ENCODE measurements around the gene CYRIA.

Gene CYRIA

GRCh38 chr2:16657671-16658070, 8.0 kb downstream of the CYRIA start:
- Histone ChIP-seq H3K4me1 (peaks cover 83 to 99% (median 95%) of the 10 kb centered on the region in 10 experiments), H3K27me3 (no peaks in the 10 kb centered on the region), H4K20me1 (peaks cover 0 to 50% (median 0%) of the 10 kb centered on the region in 11 experiments; a peak in 4 of 22 replicates), H3K9ac (peak overlapping the region in 10 of 11 experiments; percentile 27 to 83 (median 64); a peak in 12 of 22 replicates), H3K9me3 (replicated peaks in 1 of 11) (no peaks in the 10 kb centered on the region), H3K36me3 (peaks cover 0 to 7% (median 0%) of the 10 kb centered on the region in 11 experiments; a peak in 3 of 22 replicates), H3K27ac (peak overlapping the region; percentile 37 to 95 (median 81); a peak in 21 of 22 replicates), H3K4me2 (peak overlapping the region; percentile 80 to 94 (median 87)), H3K4me3 (peak overlapping the region in 1 of 10 experiments; percentile 4; a peak in 2 of 20 replicates)
- no peak for TF ChIP-seq Cebpa-rat (IDR thresholded peaks at IDR 0.05)

GRCh38 chr2:16656784-16657391, 8.7 kb downstream of the CYRIA start:
- Histone ChIP-seq H3K27me3 (no peaks in the 10 kb centered on the region), H3K9me3 (replicated peaks in 1 of 11) (no peaks in the 10 kb centered on the region), H3K4me3 (peak overlapping the region in 7 of 10 experiments; percentile 1 to 48 (median 8); a peak in 9 of 20 replicates), H3K9ac (peak overlapping the region; percentile 55 to 83 (median 71); a peak in 21 of 22 replicates), H3K4me1 (peaks cover 86 to 99% (median 95%) of the 10 kb centered on the region in 10 experiments), H3K36me3 (peaks cover 0 to 7% (median 0%) of the 10 kb centered on the region in 11 experiments; a peak in 3 of 22 replicates), H4K20me1 (peaks cover 0 to 42% (median 0%) of the 10 kb centered on the region in 11 experiments; a peak in 4 of 22 replicates), H3K27ac (peak overlapping the region; percentile 43 to 95 (median 81); a peak in 21 of 22 replicates), H3K4me2 (peak overlapping the region; percentile 80 to 95 (median 88))
- TF ChIP-seq Cebpa-rat (IDR thresholded peaks at IDR 0.05): no peak

GRCh38 chr2:16655905-16656642, 9.6 kb downstream of the CYRIA start:
- H3K4me1 ChIP-seq: peaks cover 94 to 100% (median 98%) of the 10 kb centered on the region in 10 experiments
- H3K4me2 ChIP-seq: peak overlapping the region; percentile 80 to 95 (median 88)

DNA sequence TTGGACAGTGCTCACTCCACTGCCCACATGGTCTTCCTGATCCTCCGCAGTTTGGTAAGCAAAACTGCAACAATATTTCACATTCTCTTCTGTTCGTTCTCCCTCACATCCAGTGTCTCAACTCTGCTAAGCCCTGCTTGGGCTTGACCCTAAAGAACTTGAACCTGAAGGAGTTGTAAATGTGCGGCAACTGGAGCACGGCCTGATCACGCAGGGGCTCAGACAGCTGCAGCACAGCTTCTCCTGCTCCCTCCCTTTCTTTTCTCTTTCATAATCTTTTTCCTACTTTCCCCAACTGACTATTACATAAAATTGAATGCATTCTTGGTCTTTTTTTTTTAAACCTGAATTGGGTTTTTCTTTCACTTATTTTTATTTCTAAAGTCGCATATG, 10.2 kb downstream of the CYRIA start:
- H3K4me1 ChIP-seq: peaks cover 97 to 100% (median 100%) of the 10 kb centered on the region in 10 experiments
- peak overlapping the region; percentile 12 to 83 (median 67); a peak in 18 of 22 replicates for H3K9ac ChIP-seq
- TF ChIP-seq Cebpa-rat (IDR thresholded peaks at IDR 0.05): no peak
- H4K20me1 ChIP-seq: peaks cover 0 to 30% (median 0%) of the 10 kb centered on the region in 11 experiments; a peak in 3 of 22 replicates
- peak overlapping the region in 2 of 10 experiments; percentile 27 to 34; a peak in 2 of 20 replicates for H3K4me3 ChIP-seq
- H3K4me2 ChIP-seq: peak overlapping the region; percentile 80 to 95 (median 88)
- no peaks in the 10 kb centered on the region for H3K27me3 ChIP-seq
- H3K36me3 ChIP-seq: peaks cover 0 to 13% (median 0%) of the 10 kb centered on the region in 11 experiments; a peak in 4 of 22 replicates
- H3K9me3 ChIP-seq (replicated peaks in 1 of 11): no peaks in the 10 kb centered on the region
- H3K27ac ChIP-seq: peak overlapping the region; percentile 43 to 95 (median 81); a peak in 21 of 22 replicates

More at GRCh38 chr2:16655905-16656642, 9.6 kb downstream of the CYRIA start:
- peaks cover 0 to 11% (median 2%) of the 10 kb centered on the region in 11 experiments; a peak in 4 of 22 replicates for H3K36me3 ChIP-seq
- no peaks in the 10 kb centered on the region for H3K9me3 ChIP-seq (replicated peaks in 1 of 11)
- peak overlapping the region; percentile 43 to 95 (median 81); a peak in 21 of 22 replicates for H3K27ac ChIP-seq
- no peak for TF ChIP-seq Cebpa-rat (IDR thresholded peaks at IDR 0.05)
- no peaks in the 10 kb centered on the region for H3K27me3 ChIP-seq
- H3K4me3 ChIP-seq: peak overlapping the region in 6 of 10 experiments; percentile 5 to 48 (median 24); a peak in 8 of 20 replicates
- H3K9ac ChIP-seq: peak overlapping the region; percentile 55 to 83 (median 71); a peak in 21 of 22 replicates
- H4K20me1 ChIP-seq: peaks cover 0 to 36% (median 0%) of the 10 kb centered on the region in 11 experiments; a peak in 4 of 22 replicates

DNA sequence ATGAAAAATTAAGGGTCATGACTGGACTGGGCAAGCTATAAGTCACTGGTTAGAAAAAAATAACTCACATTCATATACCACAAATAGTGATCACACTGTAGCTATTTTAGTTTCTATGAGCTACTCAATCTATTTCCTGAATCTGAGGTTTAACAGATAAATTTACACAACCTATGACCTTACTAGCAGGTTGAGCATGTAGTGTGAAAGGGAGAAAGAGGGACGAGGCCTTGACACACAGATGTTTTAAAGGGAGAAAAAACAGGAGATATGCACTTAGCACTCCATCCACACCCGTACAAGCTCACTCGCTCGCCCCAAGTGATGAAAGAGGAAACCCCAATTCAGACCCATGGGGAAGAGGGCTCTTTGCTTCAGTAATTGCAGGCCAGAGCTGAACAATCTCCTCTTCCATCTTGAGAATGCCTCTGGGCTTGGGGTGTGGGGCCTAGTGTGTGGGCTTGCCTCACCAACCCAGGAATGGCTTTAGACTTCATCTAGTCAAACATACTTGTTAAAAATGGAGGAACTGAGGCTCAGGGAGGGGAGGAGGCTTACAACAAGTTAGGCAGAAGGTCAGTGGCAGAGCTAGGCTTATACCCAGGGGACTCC, 10.7 kb downstream of the CYRIA start:
- Histone ChIP-seq H3K27me3 (no peaks in the 10 kb centered on the region), H3K36me3 (peaks cover 0 to 13% (median 0%) of the 10 kb centered on the region in 11 experiments; a peak in 4 of 22 replicates), H3K27ac (peak overlapping the region; percentile 36 to 95 (median 81); a peak in 21 of 22 replicates), H3K4me2 (peak overlapping the region; percentile 80 to 95 (median 88)), H3K9ac (peak overlapping the region; percentile 12 to 83 (median 67); a peak in 19 of 22 replicates), H4K20me1 (peaks cover 0 to 28% (median 0%) of the 10 kb centered on the region in 11 experiments; a peak in 3 of 22 replicates), H3K4me3 (peak overlapping the region in 2 of 10 experiments; percentile 27 to 34; a peak in 3 of 20 replicates), H3K9me3 (replicated peaks in 1 of 11) (no peaks in the 10 kb centered on the region), H3K4me1 (peaks cover 97 to 100% (median 100%) of the 10 kb centered on the region in 10 experiments)
- TF ChIP-seq Cebpa-rat (IDR thresholded peaks at IDR 0.05): peak in 6 of 11 experiments; percentile 38 to 93 (median 74); a peak in 6 of 22 replicates

GRCh38 chr2:16653799-16654198, 11.8 kb downstream of the CYRIA start:
- no peak overlapping the region for H3K4me3 ChIP-seq
- peak overlapping the region in 8 of 11 experiments; percentile 10 to 83 (median 73); a peak in 14 of 22 replicates for H3K9ac ChIP-seq
- H3K36me3 ChIP-seq: peaks cover 0 to 12% (median 0%) of the 10 kb centered on the region in 11 experiments; a peak in 3 of 22 replicates
- peak overlapping the region; percentile 80 to 95 (median 88) for H3K4me2 ChIP-seq
- H3K4me1 ChIP-seq: peaks cover 95 to 97% (median 96%) of the 10 kb centered on the region in 10 experiments
- H4K20me1 ChIP-seq: peaks cover 0 to 33% (median 0%) of the 10 kb centered on the region in 11 experiments; a peak in 3 of 22 replicates
- peak overlapping the region; percentile 1 to 95 (median 81); a peak in 21 of 22 replicates for H3K27ac ChIP-seq
- no peak for TF ChIP-seq Cebpa-rat (IDR thresholded peaks at IDR 0.05)
- no peaks in the 10 kb centered on the region for H3K9me3 ChIP-seq (replicated peaks in 1 of 11)
- no peaks in the 10 kb centered on the region for H3K27me3 ChIP-seq

DNA sequence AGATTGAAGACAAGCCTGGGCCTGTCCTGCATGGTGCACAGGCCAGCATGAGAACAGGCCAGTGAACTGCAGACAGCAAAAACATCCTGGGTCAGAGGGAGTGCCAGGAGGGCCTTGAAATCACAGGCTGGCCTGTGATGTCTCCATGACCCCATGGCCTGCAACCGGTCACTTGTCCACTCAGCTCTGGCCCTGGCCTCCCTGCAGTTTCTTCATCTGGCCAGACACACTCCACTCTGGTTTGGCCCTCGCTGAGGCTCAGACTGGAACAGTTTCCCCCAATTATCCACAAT, 12.6 kb downstream of the CYRIA start:
- Histone ChIP-seq H3K36me3 (peaks cover 0 to 13% (median 0%) of the 10 kb centered on the region in 11 experiments; a peak in 3 of 22 replicates), H3K27ac (peak overlapping the region; percentile 1 to 95 (median 81); a peak in 21 of 22 replicates), H3K9ac (peak overlapping the region in 10 of 11 experiments; percentile 17 to 83 (median 48); a peak in 11 of 22 replicates), H3K4me2 (peak overlapping the region; percentile 80 to 95 (median 88)), H3K4me1 (peaks cover 87 to 90% (median 89%) of the 10 kb centered on the region in 10 experiments), H3K9me3 (replicated peaks in 1 of 11) (no peaks in the 10 kb centered on the region), H3K4me3 (no peak overlapping the region), H3K27me3 (no peaks in the 10 kb centered on the region), H4K20me1 (peaks cover 0 to 41% (median 0%) of the 10 kb centered on the region in 11 experiments; a peak in 3 of 22 replicates)
- no peak for TF ChIP-seq Cebpa-rat (IDR thresholded peaks at IDR 0.05)

All from BLaER1 treated with 17β-estradiol and CSF1 and Interleukin-3, amounts not matched to agents 10 nM and 100 nM (cell line).